Naive thymus-derived CD8-positive, alpha-beta T cell (primary cell): ENCODE measurements around the gene NFX1. TPM values are rescaled to one million over a fixed set of nuclear protein-coding genes. Genes with fewer than 3 reads are reported as not detected.
"Not testable (repeated sequence)": the region's sequence is repeated elsewhere in the genome, so short reads cannot be mapped to it uniquely, and the experiment has no call there.

Source experiments
- ATAC-seq, 2 donors: fragments of 150-1000 bp; cut with Tn5 transposase in 1 of 2; sonication (Bioruptor Pico), chemical (Tn5 transposase) in 1 of 2; 1 replicate in 1 of 2; 2 replicates in 1 of 2; pipeline ENCODE4 v1.10.0; 2021; ENCODE audit warnings: mild to moderate bottlenecking in 2 of 2, moderate library complexity in 2 of 2
- POLR2A ChIA-PET: fragments of 350-600 bp; sonication (Branson Sonifier 250); formaldehyde crosslinking; loops from one replicate; lab custom pipeline; 2021; ENCODE audit warnings: antibody characterized with exemption; lab: Charles Lee
- DNase-seq, 10 donors: peaks; one replicate each; pipeline versions ENCODE4 v3.0.0 to v3.0.0-alpha.2; 2020 to 2022
- H3K27ac Mint-ChIP-seq, 10 donors: one replicate each; pipeline ENCODE4 v1.8.0; 2020 to 2022; ENCODE audit warnings: mild to moderate bottlenecking in 10 of 10, mixed read lengths in 10 of 10, moderate library complexity in 4 of 10, inconsistent platforms in 1 of 10
- H3K27me3 Mint-ChIP-seq, 5 donors: one replicate each; pipeline ENCODE4 v1.8.0; 2021 to 2022; ENCODE audit warnings: mixed read lengths in 5 of 5
- H3K36me3 Mint-ChIP-seq, 3 donors: one replicate each; pipeline ENCODE4 v1.8.0; 2020 to 2022; ENCODE audit warnings: mixed read lengths in 3 of 3, mild to moderate bottlenecking in 2 of 3, inconsistent platforms in 1 of 3
- H3K4me1 Mint-ChIP-seq, 4 donors: one replicate each; pipeline ENCODE4 v1.8.0; 2021 to 2022; ENCODE audit warnings: mixed read lengths in 4 of 4
- H3K4me3 Mint-ChIP-seq, 10 donors: one replicate each; pipeline ENCODE4 v1.8.0; 2020 to 2022; ENCODE audit warnings: mild to moderate bottlenecking in 10 of 10, mixed read lengths in 10 of 10, moderate library complexity in 6 of 10, inconsistent platforms in 1 of 10
- H3K9me3 Mint-ChIP-seq, 9 donors: one replicate each; pipeline ENCODE4 v1.8.0; 2020 to 2022; ENCODE audit warnings: mixed read lengths in 9 of 9, mild to moderate bottlenecking in 3 of 9, inconsistent platforms in 1 of 9, moderate library complexity in 1 of 9
- polyA plus RNA-seq, 3 donors: library from polyadenylated mRNA; unstranded; fragments of 300-500 nt; fragmentation: Illumina TruSeq; gene quantifications; one replicate each; pipeline ENCODE4 v1.2.3, GENCODE V29; 2021
- total RNA-seq, 8 experiments: library from RNA in 2 of 8; stranded (reverse) in 2 of 8; gene quantifications; one replicate each; pipeline ENCODE4 v1.2.3 and lab custom pipeline; 2021 to 2026

Gene NFX1
- total and polyA plus RNA-seq, 5 experiments from 2014 or later = 22.8 to 70.5 (median 42.7) TPM

GRCh38 chr9:33385979-33386640 lies 95.8 kb downstream of the NFX1 start:
- H3K4me3 Mint-ChIP-seq, ATAC-seq, DNase-seq, H3K27ac Mint-ChIP-seq, H3K27me3 Mint-ChIP-seq, H3K36me3 Mint-ChIP-seq, H3K9me3 Mint-ChIP-seq, POLR2A ChIA-PET, H3K4me1 Mint-ChIP-seq: not testable (repeated sequence)

- H3K27me3 Mint-ChIP-seq, DNase-seq, H3K36me3 Mint-ChIP-seq, H3K27ac Mint-ChIP-seq, H3K4me1 Mint-ChIP-seq, H3K4me3 Mint-ChIP-seq, H3K9me3 Mint-ChIP-seq, POLR2A ChIA-PET, ATAC-seq: not testable (repeated sequence)
These were observed 96.3 kb downstream of the NFX1 start for GRCh38 chr9:33386641-33386996.

GRCh38 chr9:33386998-33387397 lies 96.7 kb downstream of the NFX1 start:
- H3K4me3 Mint-ChIP-seq, H3K9me3 Mint-ChIP-seq, H3K36me3 Mint-ChIP-seq, H3K4me1 Mint-ChIP-seq, ATAC-seq, H3K27me3 Mint-ChIP-seq, H3K27ac Mint-ChIP-seq, DNase-seq, POLR2A ChIA-PET: not testable (repeated sequence)

- DNase-seq (no peak), ATAC-seq (no peak)
- Mint-ChIP-seq H3K27ac (no peak overlapping the region), H3K9me3 (no peaks in the 10 kb centered on the region), H3K4me3 (no peak overlapping the region), H3K4me1 (peaks cover 0 to 1% (median 0%) of the 10 kb centered on the region in 4 donors), H3K36me3 (no peaks in the 10 kb centered on the region), H3K27me3 (no peaks in the 10 kb centered on the region)
- POLR2A ChIA-PET = no interaction called here
These were observed 98.0 kb downstream of the NFX1 start for GRCh38 chr9:33388110-33388994.

GRCh38 chr9:33391111-33391771 lies 100.9 kb downstream of the NFX1 start:
- H3K27me3 Mint-ChIP-seq, DNase-seq, H3K27ac Mint-ChIP-seq, H3K4me1 Mint-ChIP-seq, ATAC-seq, H3K36me3 Mint-ChIP-seq, H3K9me3 Mint-ChIP-seq, POLR2A ChIA-PET, H3K4me3 Mint-ChIP-seq: not testable (repeated sequence)

- H3K4me1 Mint-ChIP-seq, H3K9me3 Mint-ChIP-seq, ATAC-seq, H3K4me3 Mint-ChIP-seq, H3K36me3 Mint-ChIP-seq, H3K27me3 Mint-ChIP-seq, DNase-seq: not testable (repeated sequence)
- H3K27ac Mint-ChIP-seq = peak overlapping the region in 1 of 10 donors; percentile 64
- POLR2A ChIA-PET = interaction anchor here (0.6 to 1.1 kb wide), 2 partner anchors 18 to 59 kb away, joined by 3 to 4 read pairs; no protein-coding TSS in a partner anchor
These were observed 102.3 kb downstream of the NFX1 start for GRCh38 chr9:33392591-33393021.

- Mint-ChIP-seq H3K9me3 (no peaks in the 10 kb centered on the region), H3K36me3 (no peaks in the 10 kb centered on the region), H3K27ac (peak overlapping the region in 2 of 10 donors; percentile 61 to 64), H3K4me3 (no peak overlapping the region), H3K27me3 (no peaks in the 10 kb centered on the region), H3K4me1 (peaks cover 0 to 1% (median 0%) of the 10 kb centered on the region in 4 donors)
- DNase-seq (no peak), ATAC-seq (no peak)
- POLR2A ChIA-PET = interaction anchor here (1.1 kb wide), 2 partner anchors 19 to 54 kb away, joined by 3 read pairs; partner anchors contain the start of gene AQP3
These were observed 103.3 kb downstream of the NFX1 start for GRCh38 chr9:33393581-33393980.

GRCh38 chr9:33393986-33394385 lies 103.7 kb downstream of the NFX1 start:
- not testable (repeated sequence) for H3K36me3 Mint-ChIP-seq, H3K4me3 Mint-ChIP-seq, ATAC-seq, H3K9me3 Mint-ChIP-seq, DNase-seq, H3K27me3 Mint-ChIP-seq, H3K4me1 Mint-ChIP-seq
- H3K27ac Mint-ChIP-seq = peak overlapping the region in 3 of 10 donors; percentile 10 to 61 (median 60)
- POLR2A ChIA-PET = interaction anchor here (1.1 kb wide), 1 partner anchor 54 kb away, joined by 3 read pairs; the partner anchor contains the start of gene AQP3

- ATAC-seq, H3K27me3 Mint-ChIP-seq, DNase-seq, POLR2A ChIA-PET, H3K9me3 Mint-ChIP-seq, H3K4me1 Mint-ChIP-seq, H3K4me3 Mint-ChIP-seq, H3K36me3 Mint-ChIP-seq: not testable (repeated sequence)
- peak overlapping the region in 2 of 10 donors; percentile 56 to 71 for H3K27ac Mint-ChIP-seq
These were observed 105.0 kb downstream of the NFX1 start for GRCh38 chr9:33395159-33395879.

GRCh38 chr9:33397801-33398200 lies 107.5 kb downstream of the NFX1 start:
- H3K27me3 Mint-ChIP-seq, ATAC-seq, H3K9me3 Mint-ChIP-seq, H3K36me3 Mint-ChIP-seq, DNase-seq, H3K4me1 Mint-ChIP-seq, POLR2A ChIA-PET, H3K4me3 Mint-ChIP-seq: not testable (repeated sequence)
- peak overlapping the region in 2 of 10 donors; percentile 41 to 54 for H3K27ac Mint-ChIP-seq

GRCh38 chr9:33399047-33399446 lies 108.7 kb downstream of the NFX1 start:
- ATAC-seq = not testable (repeated sequence)

GRCh38 chr9:33401809-33402208 lies 111.5 kb downstream of the NFX1 start:
- H3K27me3 Mint-ChIP-seq, DNase-seq, ATAC-seq, POLR2A ChIA-PET, H3K4me1 Mint-ChIP-seq, H3K4me3 Mint-ChIP-seq, H3K9me3 Mint-ChIP-seq, H3K36me3 Mint-ChIP-seq: not testable (repeated sequence)
- peak overlapping the region in 2 of 10 donors; percentile 8 to 91 for H3K27ac Mint-ChIP-seq

More at GRCh38 chr9:33399047-33399446, 108.7 kb downstream of the NFX1 start:
- DNase-seq, H3K4me1 Mint-ChIP-seq, H3K36me3 Mint-ChIP-seq, H3K27me3 Mint-ChIP-seq, H3K9me3 Mint-ChIP-seq, H3K27ac Mint-ChIP-seq, H3K4me3 Mint-ChIP-seq, POLR2A ChIA-PET: not testable (repeated sequence)
